Measurements from ENCODE around the gene FAM53A. TPM values are rescaled to one million over a fixed set of nuclear protein-coding genes. Genes with fewer than 3 reads are reported as not detected.

Gene FAM53A
- total and polyA plus RNA-seq, 10 of the 15 experiments (the other 5 are each of a cell fraction or from before 2014, with no cell fraction given) = 0.02 to 0.87 (median 0.38) TPM; not detected in 2

- DNase-seq (ENCODE audit: low read depth, low spot score) (no peak), FAIRE-seq (no peak), ATAC-seq (no peak)
- in situ Hi-C loops (cut with MboI) (no loop called here), intact Hi-C loops (cut with micrococcal nuclease; ENCODE audit: unreplicated experiment) (no loop called here)
- H3K4me2 ChIP-seq (ENCODE audit: control insufficient read depth, insufficient read depth) = no peak overlapping the region
- no peak overlapping the region for H2AFZ ChIP-seq (ENCODE audit: control insufficient read depth, low read depth, low read length)
- H3K4me1 ChIP-seq (ENCODE audit: control insufficient read depth, insufficient read depth, low read length) = no peaks in the 10 kb centered on the region
- H4K20me1 ChIP-seq (ENCODE audit: control insufficient read depth, insufficient read depth) = no peaks in the 10 kb centered on the region
- no peaks in the 10 kb centered on the region for H3K36me3 ChIP-seq (ENCODE audit: control insufficient read depth in 2 of 2, insufficient read depth in 2 of 2, low read length in 1 of 2)
- WGBS (ENCODE audit: insufficient coverage, insufficient replicate concordance, low lambda C conversion rate, missing lambda C conversion rate) = 19% methylated on average over 9 of the region's 9 CpGs
- no TSS peak for BruUV-seq (replicated peaks)
- no peak overlapping the region for H3K9ac ChIP-seq (ENCODE audit: control insufficient read depth, insufficient read depth, low read length)
- H3K79me2 ChIP-seq (ENCODE audit: control insufficient read depth, insufficient read depth, low read length) = no peaks in the 10 kb centered on the region
- no peaks in the 10 kb centered on the region for H3K27me3 ChIP-seq (replicated peaks in 1 of 2; ENCODE audit: control insufficient read depth in 2 of 2, insufficient read depth in 2 of 2, low read length in 1 of 2)
- H3K4me3 ChIP-seq = no peak overlapping the region
- ChIA-PET POLR2A (no interaction called here), RAD21 (ENCODE audit: unreplicated experiment) (no interaction called here), SMC1A (ENCODE audit: uncharacterized antibody, unreplicated experiment) (no interaction called here), CTCF (interaction anchor here (0.7 kb wide), 1 partner anchor 34 kb away, joined by 3 read pairs; no protein-coding TSS in a partner anchor)
- H3K9me3 ChIP-seq (replicated peaks; ENCODE audit: control insufficient read depth, insufficient read depth, low read length) = no peaks in the 10 kb centered on the region
- no peak overlapping the region for H3K27ac ChIP-seq (ENCODE audit: control insufficient read depth, insufficient read depth)
- TF ChIP-seq CREM (IDR thresholded peaks at IDR 0.05; ENCODE audit: low read depth) (no peak), E2F4 (IDR thresholded peaks at IDR 0.05; ENCODE audit: low read depth, low read length) (no peak), TBL1XR1 (IDR thresholded peaks at IDR 0.05; ENCODE audit: low read depth, low read length) (no peak), CUX1 (IDR thresholded peaks at IDR 0.05; ENCODE audit: insufficient replicate concordance, low read depth, low read length) (no peak), NR2F1 (conservative IDR thresholded peaks at IDR 0.05) (no peak), MYC (IDR thresholded peaks at IDR 0.05; ENCODE audit: insufficient read depth, insufficient read length, insufficient replicate concordance, low read length, severe bottlenecking) (no peak), BMI1 (IDR thresholded peaks at IDR 0.05; ENCODE audit: borderline replicate concordance) (no peak), HDGF (IDR thresholded peaks at IDR 0.05) (no peak), REST (IDR thresholded peaks at IDR 0.05; ENCODE audit: low read depth, low read length) (no peak), SREBF2 (IDR thresholded peaks at IDR 0.05; ENCODE audit: low read length) (no peak), ETV6 (conservative IDR thresholded peaks at IDR 0.05 in 1 of 2, IDR thresholded peaks at IDR 0.05 in 1 of 2; ENCODE audit: borderline replicate concordance in 1 of 2, low read depth in 1 of 2) (no peak), MAX (IDR thresholded peaks at IDR 0.05; ENCODE audit: low read depth, low read length) (no peak), ZNF274 (IDR thresholded peaks at IDR 0.05; ENCODE audit: insufficient read depth, insufficient read length) (no peak), ZNF622 (IDR thresholded peaks at IDR 0.05) (no peak)
Observed at GRCh38 chr4:1611501-1611870, 72.6 kb downstream of the FAM53A start.

Data from GM12878 (cell line).